ENCODE results near the gene DNAAF2.

Gene DNAAF2

GRCh38 chr14:49583629-49584028 lies 51.4 kb downstream of the DNAAF2 start:
- no peak for DNase-seq

- no peak for DNase-seq
Measured at GRCh38 chr14:49582113-49582977, 52.7 kb downstream of the DNAAF2 start.

GRCh38 chr14:49581209-49582112 lies 53.6 kb downstream of the DNAAF2 start:
- DNase-seq = no peak

- DNase-seq = no peak
Measured at GRCh38 chr14:49579841-49580240, 55.2 kb downstream of the DNAAF2 start.

- no peak for DNase-seq
Measured at GRCh38 chr14:49578141-49578540, 56.9 kb downstream of the DNAAF2 start.

Data from activated T-cell treated with anti-CD3 and anti-CD28 coated beads, Interleukin-2, amount 50 U/mL, for 1 hour (primary cell).